Measurements from ENCODE around the gene ARMC2.

DNA sequence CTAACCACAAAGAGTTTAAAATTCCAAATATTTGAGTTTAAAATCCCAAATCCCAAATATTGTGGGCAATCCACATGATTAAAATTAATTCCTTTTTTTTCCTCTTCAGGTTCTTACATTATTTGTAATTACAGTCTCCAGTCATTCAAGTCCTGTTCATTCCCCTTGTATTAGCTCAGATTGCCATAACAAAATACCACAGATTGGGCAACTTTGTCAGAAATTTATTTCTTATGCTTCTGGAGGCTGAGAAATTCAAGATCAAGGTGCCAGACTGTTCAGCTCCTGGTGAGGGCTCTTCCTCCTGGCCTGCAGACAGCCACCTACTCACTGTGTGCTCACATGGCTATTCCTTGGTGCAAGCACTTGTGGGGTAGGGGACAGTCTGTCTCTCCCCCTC is 105.5 kb downstream of the ARMC2 start:
- TF ChIP-seq EZH2 (IDR thresholded peaks at IDR 0.05; ENCODE audit: low read length, unreplicated experiment) (no peak), EZH2phosphoT487 (IDR thresholded peaks at IDR 0.05; ENCODE audit: borderline replicate concordance, low read length) (no peak)
- TF ChIP-seq, protein P1, sequence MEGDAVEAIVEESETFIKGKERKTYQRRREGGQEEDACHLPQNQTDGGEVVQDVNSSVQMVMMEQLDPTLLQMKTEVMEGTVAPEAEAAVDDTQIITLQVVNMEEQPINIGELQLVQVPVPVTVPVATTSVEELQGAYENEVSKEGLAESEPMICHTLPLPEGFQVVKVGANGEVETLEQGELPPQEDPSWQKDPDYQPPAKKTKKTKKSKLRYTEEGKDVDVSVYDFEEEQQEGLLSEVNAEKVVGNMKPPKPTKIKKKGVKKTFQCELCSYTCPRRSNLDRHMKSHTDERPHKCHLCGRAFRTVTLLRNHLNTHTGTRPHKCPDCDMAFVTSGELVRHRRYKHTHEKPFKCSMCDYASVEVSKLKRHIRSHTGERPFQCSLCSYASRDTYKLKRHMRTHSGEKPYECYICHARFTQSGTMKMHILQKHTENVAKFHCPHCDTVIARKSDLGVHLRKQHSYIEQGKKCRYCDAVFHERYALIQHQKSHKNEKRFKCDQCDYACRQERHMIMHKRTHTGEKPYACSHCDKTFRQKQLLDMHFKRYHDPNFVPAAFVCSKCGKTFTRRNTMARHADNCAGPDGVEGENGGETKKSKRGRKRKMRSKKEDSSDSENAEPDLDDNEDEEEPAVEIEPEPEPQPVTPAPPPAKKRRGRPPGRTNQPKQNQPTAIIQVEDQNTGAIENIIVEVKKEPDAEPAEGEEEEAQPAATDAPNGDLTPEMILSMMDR (conservative IDR thresholded peaks at IDR 0.05; ENCODE audit: low read depth, low read length), result no peak
